Left lung (tissue), 10 donors: Measurements from ENCODE around the gene SLC9A7. TPM values are rescaled to one million over a fixed set of nuclear protein-coding genes. Genes with fewer than 3 reads are reported as not detected.

Source experiments
- ATAC-seq: fragments of 200-7000 bp; cut with Tn5 transposase; one replicate; pipeline ENCODE4 v1.9.1; 2020; ENCODE audit warnings: moderate library complexity
- DNase-seq, 4 donors: peaks; one replicate each; pipeline ENCODE4 v3.0.0-alpha.2; 2013 to 2020
- H3K27ac ChIP-seq, 2 donors: fragments of 200-600 bp; sonication (generic) in 1 of 2; one replicate each; pipeline versions ENCODE4 v1.5.0 to v1.8.0; 2020 to 2021
- H3K27me3 ChIP-seq, 2 donors: fragments of 200-600 bp; sonication (generic) in 1 of 2; one replicate each; pipeline versions ENCODE4 v1.5.0 to v1.8.0; 2020 to 2021
- H3K36me3 ChIP-seq, 2 donors: fragments of 200-600 bp; sonication (generic) in 1 of 2; one replicate each; pipeline versions ENCODE4 v1.5.0 to v1.8.0; 2020 to 2021
- H3K4me1 ChIP-seq, 2 donors: fragments of 200-600 bp; one replicate each; pipeline ENCODE4 v1.8.0; 2021
- H3K4me3 ChIP-seq, 2 donors: fragments of 200-600 bp; sonication (generic) in 1 of 2; one replicate each; pipeline versions ENCODE4 v1.5.0 to v1.8.0; 2020 to 2021; ENCODE audit warnings: mild to moderate bottlenecking in 1 of 2
- H3K9me3 ChIP-seq, 2 donors: fragments of 200-600 bp; sonication (generic) in 1 of 2; one replicate each; pipeline versions ENCODE4 v1.5.0 to v1.8.0; 2020 to 2021
- intact Hi-C, 2 donors: fragments of 100-400 bp; cut with DNase I; formaldehyde crosslinking; loops; one replicate each; pipeline versions ENCODE4 v1.11.2 to v1.14.2; 2022
- polyA plus RNA-seq, 6 donors: library from polyadenylated mRNA; unstranded; fragments of 120-200 nt; gene quantifications; one replicate each; pipeline ENCODE4 v1.2.1, GENCODE V29; 2013; ENCODE audit not compliant: insufficient read length in 6 of 6
- total RNA-seq, 2 donors: library from RNA; stranded (reverse); fragmentation: NEBNext Ultra II Directional; extraction: Animal tissue kit (Norgen Biotek cat#: 25700); gene quantifications; one replicate each; pipeline ENCODE4 v1.2.1, GENCODE V29; 2021
- TF ChIP-seq, protein P1 (sequence below), 2 donors: fragments of 200-600 bp; sonication (generic) in 1 of 2; IDR thresholded peaks; one replicate each; pipeline versions ENCODE4 v1.5.0 to v1.8.0; 2021; ENCODE audit warnings: antibody characterized with exemption in 2 of 2
- donor health status: DM: no; HTN: yes; CAD: no.
- donor health status: DM: no; HTN: no; CAD: no.

SLC9A7 gene
- total and polyA plus RNA-seq, 8 donors: 2.3 to 10.5 (median 3.2) TPM

DNA sequence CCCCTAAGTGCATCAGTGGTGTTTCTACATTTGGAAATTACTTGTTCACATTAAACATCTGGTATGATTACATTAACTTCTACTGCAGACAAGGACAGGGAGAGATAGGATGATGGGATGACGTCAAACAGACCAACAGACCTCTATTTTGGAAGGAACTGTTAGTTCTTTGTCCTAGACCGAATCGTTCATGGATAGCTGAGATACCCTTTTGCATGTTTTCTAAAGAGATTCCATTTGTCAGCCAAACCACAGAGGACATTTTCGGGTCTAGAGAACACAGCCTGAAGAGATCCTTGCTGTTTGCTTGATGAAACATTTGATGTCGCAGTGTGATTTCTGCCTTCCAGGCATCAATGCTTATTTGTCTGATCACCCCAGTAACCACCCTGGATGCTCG is 157.6 kb downstream of the SLC9A7 start:
- Histone ChIP-seq H3K27ac (no peak overlapping the region), H3K36me3 (no peaks in the 10 kb centered on the region), H3K9me3 (no peaks in the 10 kb centered on the region), H3K4me3 (no peak overlapping the region), H3K27me3 (no peaks in the 10 kb centered on the region), H3K4me1 (no peaks in the 10 kb centered on the region)
- TF ChIP-seq, protein P1, sequence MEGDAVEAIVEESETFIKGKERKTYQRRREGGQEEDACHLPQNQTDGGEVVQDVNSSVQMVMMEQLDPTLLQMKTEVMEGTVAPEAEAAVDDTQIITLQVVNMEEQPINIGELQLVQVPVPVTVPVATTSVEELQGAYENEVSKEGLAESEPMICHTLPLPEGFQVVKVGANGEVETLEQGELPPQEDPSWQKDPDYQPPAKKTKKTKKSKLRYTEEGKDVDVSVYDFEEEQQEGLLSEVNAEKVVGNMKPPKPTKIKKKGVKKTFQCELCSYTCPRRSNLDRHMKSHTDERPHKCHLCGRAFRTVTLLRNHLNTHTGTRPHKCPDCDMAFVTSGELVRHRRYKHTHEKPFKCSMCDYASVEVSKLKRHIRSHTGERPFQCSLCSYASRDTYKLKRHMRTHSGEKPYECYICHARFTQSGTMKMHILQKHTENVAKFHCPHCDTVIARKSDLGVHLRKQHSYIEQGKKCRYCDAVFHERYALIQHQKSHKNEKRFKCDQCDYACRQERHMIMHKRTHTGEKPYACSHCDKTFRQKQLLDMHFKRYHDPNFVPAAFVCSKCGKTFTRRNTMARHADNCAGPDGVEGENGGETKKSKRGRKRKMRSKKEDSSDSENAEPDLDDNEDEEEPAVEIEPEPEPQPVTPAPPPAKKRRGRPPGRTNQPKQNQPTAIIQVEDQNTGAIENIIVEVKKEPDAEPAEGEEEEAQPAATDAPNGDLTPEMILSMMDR (IDR thresholded peaks at IDR 0.05): no peak
- intact Hi-C loops: no loop called here
- DNase-seq (no peak), ATAC-seq (no peak)

DNA sequence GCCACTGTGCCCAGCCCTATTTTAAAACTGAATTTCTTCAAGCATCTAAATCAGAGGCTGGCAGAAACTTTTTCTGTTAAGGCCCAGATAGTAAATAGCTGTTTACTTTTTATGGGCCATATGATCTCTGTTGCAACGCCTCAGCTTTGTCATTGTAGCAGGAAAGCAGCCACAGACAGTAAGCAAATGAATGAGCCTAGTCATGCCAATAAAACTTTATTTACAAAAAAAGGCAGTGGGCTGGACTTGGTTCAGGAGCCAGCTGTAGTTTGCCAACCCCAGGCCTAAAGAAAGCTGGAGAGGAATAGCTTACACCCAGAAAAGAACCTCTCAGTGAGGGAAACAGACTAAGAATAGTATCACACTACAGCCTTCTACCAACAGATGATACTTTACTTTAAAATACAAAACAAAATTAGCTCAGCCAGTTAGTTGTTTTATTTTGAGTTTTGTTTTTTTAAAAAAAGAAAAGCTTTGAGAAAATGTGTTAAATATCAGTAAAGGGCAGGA is 159.8 kb downstream of the SLC9A7 start:
- intact Hi-C loops: no loop called here
- Histone ChIP-seq H3K36me3 (no peaks in the 10 kb centered on the region), H3K9me3 (no peaks in the 10 kb centered on the region), H3K27me3 (no peaks in the 10 kb centered on the region), H3K4me1 (no peaks in the 10 kb centered on the region), H3K27ac (no peak overlapping the region), H3K4me3 (no peak overlapping the region)
- ATAC-seq (no peak), DNase-seq (no peak)
- TF ChIP-seq, protein P1 (IDR thresholded peaks at IDR 0.05): no peak

DNA sequence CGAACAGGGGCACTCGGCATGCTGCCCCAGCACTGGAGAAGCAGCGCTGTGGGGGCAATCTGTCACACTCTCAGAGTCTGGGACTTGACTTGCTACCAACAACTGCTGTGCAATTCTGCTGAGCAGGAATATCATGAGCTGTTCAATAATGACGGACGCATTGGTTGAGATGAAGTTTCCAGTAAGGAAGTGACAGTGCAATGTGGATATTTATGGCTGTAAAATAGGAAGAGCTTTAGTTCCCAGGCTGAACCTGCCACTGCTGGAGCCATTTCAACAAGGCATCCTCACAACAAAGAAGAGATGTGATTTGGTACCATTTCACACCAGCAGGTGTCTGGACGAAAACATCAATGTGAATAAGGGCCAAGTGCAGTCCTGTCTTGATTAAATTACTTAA is 161.1 kb downstream of the SLC9A7 start:
- ATAC-seq (no peak), DNase-seq (no peak)
- TF ChIP-seq, protein P1 (IDR thresholded peaks at IDR 0.05): no peak
- Histone ChIP-seq H3K27ac (no peak overlapping the region), H3K4me3 (no peak overlapping the region), H3K27me3 (peaks cover 0 to 1% of the 10 kb centered on the region in 2 donors), H3K9me3 (no peaks in the 10 kb centered on the region), H3K36me3 (no peaks in the 10 kb centered on the region), H3K4me1 (no peaks in the 10 kb centered on the region)
- intact Hi-C loops: no loop called here

DNA sequence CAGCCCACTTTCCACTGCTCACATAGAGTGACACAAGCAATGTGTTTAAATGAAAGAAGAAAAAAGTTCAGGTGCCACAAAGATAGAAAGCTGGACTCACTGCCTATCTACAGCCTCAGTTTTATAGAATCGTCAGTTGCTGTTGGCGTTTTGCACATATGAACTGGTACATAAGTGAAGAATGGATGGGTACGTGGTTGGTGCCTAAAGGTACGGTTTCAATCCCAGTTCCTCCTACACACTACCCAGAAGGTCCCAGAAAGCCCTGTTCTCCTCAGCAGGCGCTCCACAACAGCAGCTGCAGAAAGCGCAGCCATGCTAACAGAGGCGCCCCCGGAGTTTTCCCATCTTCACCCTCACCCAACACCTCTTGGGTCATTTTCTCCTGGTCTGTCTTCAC is 161.7 kb downstream of the SLC9A7 start:
- no peaks in the 10 kb centered on the region for H3K36me3 ChIP-seq
- DNase-seq (no peak), ATAC-seq (no peak)
- TF ChIP-seq, protein P1 (IDR thresholded peaks at IDR 0.05): no peak
- no peaks in the 10 kb centered on the region for H3K9me3 ChIP-seq
- H3K4me3 ChIP-seq: no peak overlapping the region
- intact Hi-C loops: no loop called here
- no peak overlapping the region for H3K27ac ChIP-seq
- no peaks in the 10 kb centered on the region for H3K4me1 ChIP-seq
- peaks cover 0 to 5% of the 10 kb centered on the region in 2 donors for H3K27me3 ChIP-seq

DNA sequence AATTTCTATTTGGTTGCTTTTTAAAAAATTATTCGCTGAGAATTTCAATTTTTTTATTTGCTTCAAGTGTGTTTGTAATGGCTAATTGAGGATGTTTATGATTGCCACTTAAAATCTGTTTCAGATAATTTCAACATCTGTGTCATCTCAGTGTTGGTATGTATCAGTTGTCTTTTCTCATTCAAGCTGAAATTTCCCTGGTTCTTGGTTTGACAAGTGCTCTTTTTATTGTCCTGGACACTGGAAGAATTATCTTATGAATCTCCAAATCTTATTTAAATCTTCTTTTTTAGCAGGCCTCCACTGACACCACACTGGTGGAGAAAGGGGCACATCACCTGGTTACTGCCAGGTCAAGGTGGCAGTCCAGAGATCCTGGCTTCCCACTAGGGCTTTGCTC is 163.8 kb downstream of the SLC9A7 start:
- peaks cover 0 to 5% of the 10 kb centered on the region in 2 donors for H3K27me3 ChIP-seq
- TF ChIP-seq, protein P1 (IDR thresholded peaks at IDR 0.05): no peak
- H3K27ac ChIP-seq: no peak overlapping the region
- intact Hi-C loops: no loop called here
- no peak overlapping the region for H3K4me3 ChIP-seq
- ATAC-seq (no peak), DNase-seq (no peak)
- no peaks in the 10 kb centered on the region for H3K36me3 ChIP-seq
- H3K9me3 ChIP-seq: no peaks in the 10 kb centered on the region
- H3K4me1 ChIP-seq: no peaks in the 10 kb centered on the region
